Smooth muscle cell of trachea (primary cell): ENCODE results near the gene WFIKKN2. TPM values are rescaled to one million over a fixed set of nuclear protein-coding genes. Genes with fewer than 3 reads are reported as not detected.

Experiments used
- total RNA-seq: library from RNA; depleted of rRNA; stranded (reverse); fragments of >200 nt; gene quantifications from 2 replicates; pipeline ENCODE4 v1.2.1, GENCODE V29; 2014

Gene WFIKKN2
- total RNA-seq = 0.15 and 0.17 TPM in 2 replicates

GRCh38 chr17:50835301-50836234, at the start of gene WFIKKN2:
WFIKKN2 (plus strand) TSS chr17:50835586; CDS start chr17:50835938, 352 bp downstream.

GRCh38 chr17:50866261-50866949, 31.0 kb downstream of the WFIKKN2 start, which contains the start of gene TOB1:
TOB1 (minus strand) TSS chr17:50866354; CDS start chr17:50864017, 2,337 bp downstream.

Other genes with a start within 250 kb of the WFIKKN2 start
- 9.7 and 21.2 TPM in 2 replicates for gene ABCC3, start 200.7 kb upstream of the WFIKKN2 start, total RNA-seq
- gene ANKRD40, start 127.7 kb upstream of the WFIKKN2 start, total RNA-seq = 33.2 and 34.8 TPM in 2 replicates
- 21.2 and 29.5 TPM in 2 replicates for gene LUC7L3, start 116.0 kb upstream of the WFIKKN2 start, total RNA-seq
- not detected in 2 replicates for gene ANKRD40CL, start 68.1 kb upstream of the WFIKKN2 start, total RNA-seq
- gene TOB1, start 30.8 kb downstream of the WFIKKN2 start, total RNA-seq = 24.1 and 24.6 TPM in 2 replicates